MV-4-11 (cell line): ENCODE measurements around the gene PCYOX1L.

Experiments
- DNase-seq: peaks from one replicate; lab custom pipeline; 2025; lab: John Stamatoyannopoulos, UW

Gene PCYOX1L

GRCh38 chr5:149407323-149408251 is 49.7 kb downstream of the PCYOX1L start:
- DNase-seq: no peak

- no peak for DNase-seq
Measured at GRCh38 chr5:149408252-149409099, 50.6 kb downstream of the PCYOX1L start.

GRCh38 chr5:149409268-149409948 is 51.6 kb downstream of the PCYOX1L start:
- DNase-seq: no peak

- no peak for DNase-seq
Measured at GRCh38 chr5:149410071-149410470, 52.2 kb downstream of the PCYOX1L start.

DNA sequence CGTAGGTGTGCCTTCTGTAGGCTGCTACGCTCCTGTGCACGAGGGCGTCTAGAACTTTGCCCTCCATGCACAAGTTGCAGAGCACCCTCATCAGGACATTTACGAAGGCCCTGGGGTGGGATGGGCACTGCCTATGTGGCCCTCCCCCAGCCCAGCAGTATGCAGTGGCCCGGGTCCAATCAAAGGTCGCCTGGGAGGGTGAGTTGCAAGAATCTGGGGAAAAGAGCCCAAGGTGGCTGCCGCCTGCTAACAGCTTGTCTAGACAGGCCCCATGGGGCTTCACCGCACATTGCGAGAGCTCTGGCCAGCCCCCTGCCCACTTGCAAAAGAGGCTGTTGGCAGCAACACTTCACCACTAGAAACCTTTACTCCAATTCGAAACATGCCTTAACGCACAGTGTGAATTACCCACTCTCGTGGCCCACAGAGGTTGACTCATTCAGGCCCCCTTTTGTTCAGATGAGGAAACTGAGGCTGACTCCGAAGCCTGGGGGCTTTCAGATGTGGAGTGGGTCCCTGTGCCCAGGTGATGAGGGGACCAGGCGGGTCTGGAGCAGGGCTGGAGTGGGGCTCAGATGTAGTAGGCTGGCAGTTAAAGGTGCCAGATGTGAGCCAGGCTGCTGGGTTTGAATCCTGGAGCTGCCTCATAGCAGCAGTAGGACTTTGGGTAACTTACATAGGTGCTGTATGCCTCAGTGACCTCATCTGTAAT is 53.0 kb downstream of the PCYOX1L start:
- no peak for DNase-seq

DNA sequence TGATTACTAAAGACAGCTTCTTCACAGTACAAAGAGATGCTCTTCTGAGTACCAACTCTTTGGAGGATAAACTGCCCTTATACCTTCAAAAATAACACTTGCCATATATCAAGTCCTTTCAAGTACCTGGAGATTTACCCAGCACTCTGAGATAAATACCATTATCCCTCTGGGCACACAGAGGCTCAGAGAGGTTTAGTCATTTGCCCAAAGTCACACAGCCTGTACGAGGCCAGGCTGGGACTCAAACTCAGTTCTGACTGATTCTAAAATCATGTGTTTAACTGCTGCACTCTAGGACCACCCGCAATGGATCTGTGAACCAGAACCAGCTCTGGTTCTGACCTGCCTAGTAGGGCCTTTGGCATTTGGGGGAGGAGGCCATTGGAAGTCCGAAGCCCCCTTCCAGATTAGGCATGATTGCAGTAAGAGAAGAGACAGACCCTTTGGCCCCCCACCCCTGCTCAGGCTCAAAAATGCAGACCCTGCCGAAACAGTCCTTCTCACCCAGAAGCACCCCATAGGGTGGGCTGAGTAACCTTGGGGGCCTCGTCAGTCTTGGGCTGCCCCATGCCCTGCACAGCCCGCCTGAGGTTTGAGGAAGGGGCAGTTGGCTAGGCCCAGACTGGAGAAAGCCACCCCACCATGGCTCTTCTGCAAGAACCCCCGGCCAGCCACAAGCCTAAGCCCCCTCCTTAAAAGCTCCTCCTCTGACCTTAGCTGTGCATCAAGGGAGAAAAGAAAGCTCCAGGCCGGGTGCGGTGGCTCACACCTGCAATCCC is 54.1 kb downstream of the PCYOX1L start:
- no peak for DNase-seq

DNA sequence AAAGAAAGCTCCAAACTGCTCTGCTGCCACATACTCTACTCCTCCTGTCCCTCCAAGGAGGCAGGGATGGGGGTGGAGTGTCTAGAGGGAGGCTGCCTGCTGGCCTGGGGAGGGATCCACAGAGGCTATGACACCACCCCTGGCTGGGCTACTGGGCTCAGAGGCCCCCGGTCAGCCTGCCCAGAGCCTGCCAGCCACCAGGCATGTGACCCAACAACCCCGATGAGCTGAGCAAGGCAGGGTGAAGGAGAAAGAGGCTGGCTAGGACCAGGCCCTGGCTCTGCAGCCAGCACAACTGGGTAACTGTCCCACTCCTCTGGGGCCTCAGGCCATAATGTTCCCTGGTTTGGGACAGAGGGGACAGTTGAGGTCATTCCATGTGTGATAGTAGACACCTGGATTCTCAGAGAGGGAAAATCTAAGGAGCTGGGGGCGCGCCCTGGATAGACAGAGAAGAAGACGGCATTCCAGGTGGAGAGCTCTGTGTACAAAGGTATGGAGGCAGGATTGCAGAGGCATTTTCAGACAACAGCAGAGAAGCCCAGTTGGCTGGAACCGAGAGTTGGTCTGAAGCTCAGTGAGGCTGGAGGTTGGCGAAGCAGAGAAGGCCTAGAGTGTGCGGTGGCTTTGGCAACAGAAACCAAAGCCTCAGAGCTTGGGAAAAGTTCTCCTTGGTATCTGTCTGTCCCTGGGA is 55.1 kb downstream of the PCYOX1L start:
- no peak for DNase-seq

DNA sequence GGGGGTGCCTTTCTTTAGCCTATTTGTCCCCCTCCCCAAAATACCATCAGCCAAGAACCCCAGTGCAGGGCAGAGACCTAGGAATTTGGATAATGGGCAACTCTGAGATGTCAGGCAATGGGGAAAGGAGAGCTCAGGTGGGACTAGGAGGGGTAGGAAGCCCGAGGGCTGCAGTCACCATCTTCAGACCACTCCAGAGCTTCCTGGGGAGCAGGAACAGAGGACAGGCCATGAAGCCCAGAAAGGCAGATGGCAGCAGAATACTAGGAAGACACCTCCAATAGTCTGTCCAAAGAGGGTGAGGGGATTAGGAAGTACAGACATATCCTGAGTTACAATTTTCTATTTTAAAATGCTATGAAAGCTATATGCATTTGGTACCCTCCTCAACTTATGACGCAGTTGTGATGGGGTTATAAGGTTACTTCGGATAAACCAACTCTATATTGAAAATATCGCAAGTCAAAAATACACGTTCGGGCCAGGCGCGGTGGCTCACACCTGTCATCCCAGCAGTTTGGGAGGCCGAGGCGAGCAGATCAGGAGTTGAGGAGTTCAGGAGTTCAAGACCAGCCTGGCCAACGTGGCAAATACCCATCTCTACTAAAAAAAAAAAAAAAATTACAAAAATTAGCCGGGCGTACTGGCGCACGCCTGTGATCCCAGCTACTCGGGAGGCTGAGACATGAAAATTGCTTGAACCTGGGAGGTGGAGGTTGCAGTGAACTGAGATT is 55.8 kb downstream of the PCYOX1L start:
- DNase-seq: no peak

DNA sequence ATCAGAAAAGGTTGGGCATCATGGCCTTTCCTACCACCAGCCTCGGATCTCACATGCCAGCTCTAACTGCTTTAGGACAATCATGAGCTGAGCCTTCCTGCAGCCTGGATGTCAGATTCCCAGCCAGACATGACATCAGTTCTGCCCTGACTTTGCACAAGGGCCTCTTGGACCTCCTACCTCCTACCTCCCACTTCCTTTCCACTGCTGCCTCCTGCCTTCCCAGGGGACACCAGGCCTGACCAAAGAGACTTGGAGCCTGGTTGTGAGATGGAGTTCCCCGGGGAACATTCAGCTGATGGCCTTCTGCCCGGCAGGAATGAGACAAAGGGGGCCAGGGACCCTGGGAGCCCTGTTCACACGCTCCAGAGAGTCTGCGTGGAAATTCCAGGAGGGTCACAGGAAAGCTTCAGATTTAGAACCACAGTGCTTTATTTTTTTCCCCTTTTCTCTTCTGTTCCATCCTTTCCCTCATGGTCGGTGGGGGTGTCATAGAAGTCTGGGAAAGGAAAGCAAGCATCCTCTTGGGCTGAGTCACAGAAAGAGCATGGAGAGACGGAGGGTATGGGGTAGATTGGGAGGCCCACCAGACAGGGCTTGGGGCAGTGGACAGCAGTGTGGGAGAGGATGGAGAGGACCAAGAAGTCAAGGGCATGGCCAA is 56.7 kb downstream of the PCYOX1L start:
- DNase-seq: no peak

DNA sequence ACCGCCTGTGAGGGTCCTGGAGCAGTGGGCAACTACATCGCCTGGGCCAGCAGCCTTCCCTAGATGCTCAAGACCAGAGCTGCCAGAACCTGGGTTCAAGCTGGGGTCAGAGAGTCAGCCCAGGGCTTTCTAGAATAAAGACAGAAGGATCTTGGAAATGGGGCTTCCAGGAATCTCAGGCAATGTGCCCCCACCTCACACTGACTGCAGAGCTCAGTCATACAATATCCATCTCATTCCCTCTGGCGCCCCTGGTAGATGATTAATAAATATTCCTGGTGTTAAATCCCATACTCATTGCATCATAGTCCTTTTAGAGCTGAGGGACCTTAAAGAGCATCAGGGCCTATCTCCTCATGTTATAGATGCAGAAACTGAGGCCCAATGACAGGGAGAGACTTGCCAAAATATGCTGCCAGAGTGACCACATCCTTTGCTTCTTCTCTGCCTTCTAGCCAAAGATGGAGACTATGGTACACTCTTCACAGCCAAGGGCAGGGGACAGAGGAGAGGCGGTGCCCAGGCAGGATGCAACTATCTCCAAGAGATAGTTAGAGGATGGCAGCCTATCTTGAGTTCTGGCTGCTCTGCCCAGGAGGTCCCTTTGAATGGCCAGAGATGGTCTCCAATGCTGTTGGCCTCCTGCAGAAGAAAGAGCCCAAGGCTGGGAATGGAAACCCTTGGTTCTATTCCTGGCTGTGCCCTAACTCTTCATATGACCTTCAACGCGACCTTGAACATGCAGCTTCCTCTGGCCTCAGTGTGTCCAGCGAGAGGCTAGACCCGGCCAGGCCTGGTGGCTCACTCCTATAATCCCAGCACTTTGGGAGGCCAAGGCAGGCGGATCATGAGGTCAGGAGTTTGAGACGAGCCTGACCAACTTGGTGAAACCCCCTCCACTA is 57.5 kb downstream of the PCYOX1L start:
- no peak for DNase-seq

GRCh38 chr5:149416987-149417710 is 59.3 kb downstream of the PCYOX1L start:
- no peak for DNase-seq

DNA sequence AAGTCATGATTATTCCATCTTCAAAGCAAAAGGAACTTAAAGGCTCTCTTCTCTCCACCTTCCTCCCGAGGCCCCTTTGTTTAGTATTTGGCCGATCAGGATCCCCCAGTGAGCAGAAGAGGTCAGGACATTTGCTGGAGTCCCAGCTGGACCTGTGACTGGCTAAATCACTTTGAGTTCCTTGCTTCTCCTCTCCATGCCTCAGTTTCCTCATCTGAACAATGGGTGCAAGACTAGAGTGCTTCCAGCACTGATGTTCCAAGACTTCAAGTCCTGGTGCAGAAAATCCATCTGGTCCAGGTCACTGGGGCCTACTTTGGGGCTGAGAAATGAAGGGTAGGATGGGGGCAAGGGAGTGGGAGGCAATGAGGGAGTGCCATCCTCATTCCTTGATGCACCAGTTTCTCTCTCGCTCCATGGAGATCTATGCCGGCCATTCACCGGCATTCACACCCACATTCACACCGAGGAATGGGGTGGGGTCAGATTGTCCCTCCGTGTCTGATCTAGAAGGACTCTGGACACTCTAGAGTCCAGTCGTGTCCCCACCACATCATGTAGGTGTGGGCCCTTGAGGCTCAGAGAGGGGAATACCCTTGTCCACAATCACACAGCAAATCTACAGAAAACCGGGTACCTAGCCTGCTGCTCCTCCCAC is 60.0 kb downstream of the PCYOX1L start:
- DNase-seq: no peak

GRCh38 chr5:149418910-149419531 is 61.2 kb downstream of the PCYOX1L start:
- DNase-seq: no peak
